Left lobe of liver (tissue), 2 donors: Measurements from ENCODE around the gene SLC39A12. TPM values are rescaled to one million over a fixed set of nuclear protein-coding genes. Genes with fewer than 3 reads are reported as not detected.

Source experiments
- ATAC-seq: fragments of 200-7000 bp; cut with Tn5 transposase; one replicate; pipeline ENCODE4 v1.9.1; 2020; ENCODE audit warnings: mild to moderate bottlenecking, moderate library complexity
- DNase-seq: peaks from one replicate; pipeline ENCODE4 v3.0.0-alpha.2; 2020; ENCODE audit warnings: low spot score
- total RNA-seq: library from RNA; stranded (reverse); gene quantifications from one replicate; pipeline ENCODE4 v1.2.1, GENCODE V29; 2021
- donor health status: DM: no; HTN: no; CAD: no; lungs with moderate emphysema.
- donor health status: DM: no; HTN: yes; CAD: no.

Gene SLC39A12
- total RNA-seq, 1 donor from 2014 or later: 0.08 TPM

- DNase-seq: no peak
- ATAC-seq: no peak
Measured at GRCh38 chr10:17961551-17962422, 10.1 kb downstream of the SLC39A12 start.

DNA sequence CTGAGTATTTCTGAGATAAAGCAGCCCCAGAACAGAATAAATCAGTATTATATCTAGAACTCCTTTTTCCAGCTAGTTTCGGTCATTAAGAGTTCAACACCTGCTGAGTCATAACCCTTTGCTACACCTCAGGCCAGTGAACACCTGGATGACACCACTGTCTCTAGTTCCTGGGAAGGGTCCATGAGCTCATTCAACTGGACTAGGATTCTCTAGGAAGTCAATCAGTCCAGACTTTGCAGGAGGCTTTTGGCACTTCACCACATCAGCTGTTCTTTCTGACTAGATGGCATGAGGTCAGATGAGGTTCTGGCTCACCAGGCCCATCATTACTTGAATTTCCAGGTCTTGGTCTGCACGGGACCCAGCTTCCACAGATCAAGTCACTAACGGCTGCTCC is 11.7 kb downstream of the SLC39A12 start:
- DNase-seq: no peak
- ATAC-seq: no peak

- no peak for DNase-seq
- no peak for ATAC-seq
Measured at GRCh38 chr10:17965649-17966235, 14.0 kb downstream of the SLC39A12 start.

DNA sequence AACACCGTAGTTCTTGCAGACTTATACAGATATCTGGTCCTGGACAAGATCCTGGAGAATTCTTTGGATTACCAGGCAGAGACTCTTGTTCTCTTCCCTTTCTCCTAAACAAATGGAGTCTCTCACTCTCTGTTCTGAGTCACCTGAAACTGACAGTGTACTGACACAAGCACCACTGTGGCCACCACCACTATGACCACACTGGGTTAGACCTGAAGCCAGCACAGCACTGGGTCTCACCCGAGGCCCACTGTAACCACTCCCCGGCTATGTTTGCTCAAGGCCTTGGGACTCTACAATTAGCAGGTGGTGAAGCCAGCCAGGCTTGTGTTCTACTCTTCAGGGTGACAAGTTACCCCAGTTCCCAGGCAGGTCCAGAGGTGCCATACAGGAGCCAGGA is 22.8 kb downstream of the SLC39A12 start:
- no peak for ATAC-seq
- no peak for DNase-seq

DNA sequence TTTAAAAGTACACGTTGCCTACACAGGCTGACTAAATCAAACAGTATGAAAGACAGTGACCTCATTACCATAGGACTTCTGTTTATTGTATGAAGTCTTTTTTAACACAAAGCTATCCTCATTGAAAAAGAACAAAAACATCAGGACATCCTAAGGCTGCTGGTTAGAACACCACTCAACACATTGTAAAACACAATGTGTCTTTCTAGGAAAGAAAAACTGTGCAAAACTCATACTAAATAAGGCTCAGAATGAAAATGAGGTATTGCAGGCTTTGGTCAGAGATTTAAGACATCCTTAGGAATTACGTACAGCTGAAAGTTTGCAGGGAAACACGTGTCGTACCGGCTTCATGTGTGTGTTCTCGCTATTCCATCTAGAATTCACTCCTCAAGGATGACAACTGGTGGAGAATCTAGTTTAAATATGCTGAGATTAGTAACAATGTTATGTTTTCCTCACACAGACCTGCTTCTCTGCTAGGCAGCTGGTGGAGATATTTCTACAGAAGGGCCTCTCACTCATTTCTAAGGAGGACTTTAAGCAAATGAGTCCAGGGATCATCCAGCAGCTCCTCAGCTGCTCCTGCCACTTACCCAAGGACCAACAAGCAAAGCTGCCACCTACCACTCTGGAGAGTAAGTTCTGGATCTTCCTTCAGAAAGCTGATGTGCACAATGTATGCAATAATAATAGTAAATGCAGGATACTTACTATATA is 29.3 kb downstream of the SLC39A12 start:
- ATAC-seq (no peak), DNase-seq (no peak)

GRCh38 chr10:17981766-17982380 is 30.2 kb downstream of the SLC39A12 start:
- no peak for DNase-seq
- no peak for ATAC-seq

- DNase-seq: no peak
- no peak for ATAC-seq
Measured at GRCh38 chr10:17984056-17984455, 32.3 kb downstream of the SLC39A12 start.

- ATAC-seq: no peak
- DNase-seq: no peak
Measured at GRCh38 chr10:17984563-17984962, 32.8 kb downstream of the SLC39A12 start.

DNA sequence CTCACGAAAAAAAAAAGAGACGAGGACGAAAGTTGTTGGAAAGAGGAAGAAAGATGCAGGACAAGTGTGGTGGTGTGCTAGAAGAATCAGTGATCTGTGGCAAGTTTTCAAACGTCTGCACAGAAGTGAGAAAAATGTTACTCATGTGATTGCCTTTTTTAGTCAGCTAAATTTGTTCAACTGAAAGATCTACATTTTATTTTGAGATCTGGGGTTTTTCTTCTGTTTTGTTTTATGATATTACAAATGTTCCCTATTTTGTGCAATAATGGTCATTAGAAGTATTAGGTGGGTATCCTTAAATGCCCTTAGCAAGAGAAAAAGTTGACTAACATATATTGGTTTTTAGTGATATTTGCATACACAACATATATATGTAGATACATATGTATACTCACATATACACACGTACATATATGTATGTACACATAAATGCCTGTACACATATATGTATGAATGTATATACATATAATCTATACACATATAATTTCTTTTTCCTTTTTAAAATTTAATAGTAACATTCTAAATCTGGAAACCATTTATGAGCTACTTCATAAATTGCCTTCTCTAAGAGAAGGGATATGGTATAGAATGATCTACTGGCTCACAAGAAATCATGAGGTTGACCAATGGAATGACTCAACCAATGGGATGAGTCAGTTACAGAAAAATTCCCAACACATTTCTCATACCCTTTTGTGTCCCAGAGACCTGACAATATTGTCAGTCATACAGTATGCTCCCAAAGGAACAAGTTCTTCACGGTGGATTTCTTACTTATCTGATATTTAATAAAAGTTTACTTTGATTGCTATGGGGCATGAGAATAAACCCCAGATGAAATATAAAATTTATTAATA is 38.4 kb downstream of the SLC39A12 start:
- ATAC-seq (no peak), DNase-seq (no peak)

- no peak for ATAC-seq
Measured at GRCh38 chr10:17992266-17992665, 40.5 kb downstream of the SLC39A12 start.

GRCh38 chr10:17993361-17993760 is 41.6 kb downstream of the SLC39A12 start:
- ATAC-seq (no peak), DNase-seq (no peak)

More at GRCh38 chr10:17992266-17992665, 40.5 kb downstream of the SLC39A12 start:
- no peak for DNase-seq

DNA sequence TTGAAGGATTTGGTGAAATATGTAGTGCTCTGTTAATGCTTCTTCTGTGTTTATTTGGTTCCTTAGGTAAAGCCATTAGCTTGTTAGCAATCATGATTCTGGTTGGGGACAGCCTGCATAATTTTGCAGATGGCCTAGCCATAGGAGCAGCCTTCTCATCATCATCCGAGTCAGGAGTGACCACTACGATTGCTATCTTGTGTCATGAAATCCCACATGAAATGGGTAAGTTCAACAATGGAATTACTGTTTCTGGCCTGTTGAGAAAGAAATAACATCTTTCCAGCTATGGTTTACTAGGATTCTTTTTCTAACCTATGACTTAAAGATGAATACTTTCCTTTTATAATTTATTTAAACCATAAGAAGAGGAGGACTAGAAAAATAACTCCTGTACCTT is 48.9 kb downstream of the SLC39A12 start:
- no peak for DNase-seq

GRCh38 chr10:18005445-18005780 is 53.7 kb downstream of the SLC39A12 start:
- ATAC-seq: no peak
- no peak for DNase-seq

More for the DNA sequence above, 48.9 kb downstream of the SLC39A12 start:
- no peak for ATAC-seq

- ATAC-seq: no peak
- no peak for DNase-seq
Measured at GRCh38 chr10:18005781-18006456, 54.2 kb downstream of the SLC39A12 start.

- DNase-seq (no peak), ATAC-seq (no peak)
Measured at GRCh38 chr10:18008986-18009385, 57.3 kb downstream of the SLC39A12 start.

DNA sequence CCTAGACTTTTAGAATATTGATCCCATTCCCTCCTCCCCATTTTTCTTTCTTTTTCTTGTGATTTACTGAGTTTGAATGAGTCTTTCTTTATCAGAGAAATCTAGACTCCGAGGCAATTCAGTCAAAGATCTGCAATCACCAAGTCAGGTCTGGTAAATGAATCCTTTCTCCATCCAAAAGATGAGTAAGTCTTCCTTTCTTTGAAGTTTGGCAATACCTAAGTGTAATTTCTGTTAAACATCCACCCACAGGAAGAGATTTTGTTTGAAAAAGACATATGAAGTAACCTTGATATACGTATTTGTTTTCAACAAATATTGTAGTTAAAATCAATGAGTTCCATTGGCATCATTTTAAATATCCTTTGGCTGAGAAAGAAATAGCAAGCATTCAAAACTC is 58.3 kb downstream of the SLC39A12 start:
- DNase-seq (no peak), ATAC-seq (no peak)

DNA sequence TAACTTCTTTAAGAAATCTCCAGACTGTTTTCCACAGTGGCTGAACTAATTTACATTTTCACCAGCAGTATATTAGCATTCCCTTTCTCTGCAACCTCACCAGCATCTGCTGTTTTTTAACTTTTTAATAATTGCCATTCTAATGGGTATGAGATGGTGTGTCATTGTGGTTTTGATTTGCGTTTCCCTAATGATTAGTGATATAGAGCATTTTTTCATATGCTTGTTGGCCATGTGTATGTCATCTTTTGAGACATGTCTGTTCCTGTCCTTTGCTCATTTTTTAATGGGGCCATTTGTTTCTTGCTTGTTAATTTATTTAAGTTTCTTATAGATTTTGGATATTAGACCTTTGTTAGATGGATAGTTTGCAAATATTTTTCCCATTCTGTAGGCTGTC is 68.8 kb downstream of the SLC39A12 start:
- ATAC-seq (no peak), DNase-seq (no peak)

DNA sequence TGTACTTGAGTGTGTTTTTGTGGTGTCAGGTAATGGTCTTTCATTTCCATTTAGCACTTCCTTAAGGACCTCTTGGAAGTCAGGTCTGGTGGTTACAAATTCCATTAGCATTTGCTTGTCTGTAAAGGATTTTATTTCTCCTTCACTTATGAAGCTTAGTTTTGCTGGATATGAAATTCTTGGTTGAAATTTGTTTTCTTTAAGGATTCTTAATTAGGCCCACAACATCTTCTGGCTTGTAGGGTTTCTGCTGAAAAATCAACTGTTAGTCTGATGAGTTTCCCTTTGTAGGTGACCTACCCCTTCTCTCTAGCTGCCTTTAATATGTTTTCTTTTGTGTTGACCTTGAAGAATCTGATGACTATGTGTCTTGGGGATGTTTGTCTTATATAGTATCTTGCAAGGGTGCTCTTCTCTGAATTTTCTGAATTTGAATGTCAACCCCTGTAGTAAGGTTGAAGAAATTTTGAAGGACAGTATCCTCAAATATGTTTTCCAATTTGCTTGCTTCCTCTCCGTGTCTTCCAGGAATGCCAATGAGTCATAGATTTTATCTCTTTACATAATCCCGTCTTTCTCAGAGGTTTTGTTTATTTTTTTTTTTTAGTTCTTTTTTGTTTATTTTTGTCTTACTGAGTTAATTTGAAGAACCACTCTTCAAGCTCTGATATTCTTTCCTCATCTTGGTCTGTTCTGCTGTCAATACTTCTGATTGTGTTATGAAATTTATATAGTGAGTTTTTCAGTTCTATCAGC is 70.2 kb downstream of the SLC39A12 start:
- DNase-seq (no peak), ATAC-seq (no peak)
